Suprapubic skin (tissue), 4 donors: ENCODE data around the gene NLGN2. TPM values are rescaled to one million over a fixed set of nuclear protein-coding genes. Genes with fewer than 3 reads are reported as not detected.

Experiments used
- DNase-seq, 2 donors: peaks; one replicate each; pipeline ENCODE4 v3.0.0-alpha.2; 2019; ENCODE audit warnings: low spot score in 2 of 2
- H3K27ac ChIP-seq: fragments of 200-600 bp; sonication (generic); one replicate; pipeline ENCODE4 v1.5.1; 2019
- H3K27me3 ChIP-seq: fragments of 200-600 bp; sonication (generic); one replicate; pipeline ENCODE4 v1.5.1; 2019
- H3K36me3 ChIP-seq: fragments of 200-600 bp; sonication (generic); one replicate; pipeline ENCODE4 v1.5.1; 2019
- H3K4me1 ChIP-seq: fragments of 200-600 bp; sonication (generic); one replicate; pipeline ENCODE4 v1.5.1; 2019
- H3K4me3 ChIP-seq: fragments of 200-600 bp; sonication (generic); one replicate; pipeline ENCODE4 v1.5.1; 2019; ENCODE audit warnings: mild to moderate bottlenecking
- H3K9me3 ChIP-seq: fragments of 200-600 bp; sonication (generic); one replicate; pipeline ENCODE4 v1.5.1; 2019
- CTCF ChIP-seq, 2 donors: fragments of 200-600 bp in 1 of 2; fragments of 450-650 bp in 1 of 2; sonication (generic) in 1 of 2; IDR thresholded peaks; one replicate each; pipeline ENCODE4 v1.5.1; 2016 to 2019; ENCODE audit warnings: antibody characterized with exemption in 2 of 2, mild to moderate bottlenecking in 1 of 2, moderate library complexity in 1 of 2
- EP300 ChIP-seq: sonication (generic); formaldehyde crosslinking; IDR thresholded peaks from one replicate; pipeline ENCODE4 v1.6.1; 2017; ENCODE audit warnings: antibody characterized with exemption
- POLR2A ChIP-seq, 2 donors: fragments of 450-650 bp; IDR thresholded peaks; one replicate each; pipeline ENCODE4 v1.6.1; 2017; ENCODE audit warnings: antibody characterized with exemption in 2 of 2, mild to moderate bottlenecking in 2 of 2, moderate library complexity in 2 of 2
- POLR2AphosphoS5 ChIP-seq, 3 donors: sonication (generic); formaldehyde crosslinking; IDR thresholded peaks; one replicate each; pipeline ENCODE4 v1.6.1; 2017; ENCODE audit warnings: antibody characterized with exemption in 3 of 3
- WGBS: methylation state at CpG from one replicate; pipeline ENCODE4 v1.1.5; 2018; 5-methylcytosine and 5-hydroxymethylcytosine counted together
- total RNA-seq, 4 donors: library from RNA; depleted of rRNA; stranded (reverse); fragments of >200 nt; gene quantifications; one replicate each; pipeline ENCODE4 v1.1.0, GENCODE V29; 2016

NLGN2 gene
- total RNA-seq, 4 donors from 2014 or later, result 5.9 to 17.9 (median 8.1) TPM

GRCh38 chr17:7423679-7424078 is 16.0 kb downstream of the NLGN2 start:
- no peak for TF ChIP-seq POLR2AphosphoS5 (IDR thresholded peaks at IDR 0.05)
- TF ChIP-seq EP300, result no peak
- TF ChIP-seq POLR2A (IDR thresholded peaks at IDR 0.05), result no peak
- TF ChIP-seq CTCF (IDR thresholded peaks at IDR 0.05), result no peak
- DNase-seq, result no peak
- no peak overlapping the region for H3K4me3 ChIP-seq
- no peaks in the 10 kb centered on the region for H3K36me3 ChIP-seq
- H3K4me1 ChIP-seq, result no peaks in the 10 kb centered on the region
- H3K9me3 ChIP-seq, result no peaks in the 10 kb centered on the region
- no peaks in the 10 kb centered on the region for H3K27me3 ChIP-seq
- WGBS, result 87% methylated on average over 4 of the region's 4 CpGs
- H3K27ac ChIP-seq, result no peak overlapping the region

GRCh38 chr17:7425316-7425715 is 17.7 kb downstream of the NLGN2 start, which contains the start of gene SPEM2:
SPEM2 (plus strand) TSS chr17:7425616; CDS start chr17:7425689, 73 bp downstream.
- Histone ChIP-seq H3K27ac (no peak within 1 kb of the TSS), H3K4me3 (no peak within 1 kb of the TSS), H3K4me1 (no peaks in the 10 kb centered on the region), H3K27me3 (no peaks in the 10 kb centered on the region), H3K36me3 (no peaks in the 10 kb centered on the region), H3K9me3 (no peaks in the 10 kb centered on the region)
- no peak for TF ChIP-seq EP300
- TF ChIP-seq POLR2A (IDR thresholded peaks at IDR 0.05), result no peak
- no peak for TF ChIP-seq POLR2AphosphoS5 (IDR thresholded peaks at IDR 0.05)
- no peak for TF ChIP-seq CTCF (IDR thresholded peaks at IDR 0.05)
- no peak for DNase-seq
- WGBS, result 92% methylated on average over 6 of the region's 7 CpGs

GRCh38 chr17:7425756-7426155 is 18.1 kb downstream of the NLGN2 start:
- no peak for TF ChIP-seq POLR2AphosphoS5 (IDR thresholded peaks at IDR 0.05)
- no peak for TF ChIP-seq EP300
- TF ChIP-seq POLR2A (IDR thresholded peaks at IDR 0.05), result no peak
- no peak for TF ChIP-seq CTCF (IDR thresholded peaks at IDR 0.05)
- no peaks in the 10 kb centered on the region for H3K36me3 ChIP-seq
- H3K27ac ChIP-seq, result no peak overlapping the region
- H3K27me3 ChIP-seq, result no peaks in the 10 kb centered on the region
- H3K4me1 ChIP-seq, result no peaks in the 10 kb centered on the region
- WGBS, result 89% methylated on average over 5 of the region's 8 CpGs
- DNase-seq, result no peak
- H3K9me3 ChIP-seq, result no peaks in the 10 kb centered on the region
- H3K4me3 ChIP-seq, result no peak overlapping the region

- WGBS, result 94% methylated on average over 26 of the region's 33 CpGs
- H3K27ac ChIP-seq, result no peak overlapping the region
- DNase-seq, result no peak
- no peaks in the 10 kb centered on the region for H3K4me1 ChIP-seq
- no peaks in the 10 kb centered on the region for H3K36me3 ChIP-seq
- no peak for TF ChIP-seq CTCF (IDR thresholded peaks at IDR 0.05)
- TF ChIP-seq POLR2AphosphoS5 (IDR thresholded peaks at IDR 0.05), result no peak
- TF ChIP-seq EP300, result no peak
- no peak for TF ChIP-seq POLR2A (IDR thresholded peaks at IDR 0.05)
- no peaks in the 10 kb centered on the region for H3K9me3 ChIP-seq
- H3K27me3 ChIP-seq, result no peaks in the 10 kb centered on the region
- no peak overlapping the region for H3K4me3 ChIP-seq
These were observed 18.7 kb downstream of the NLGN2 start for GRCh38 chr17:7426203-7426863.

- Histone ChIP-seq H3K4me1 (no peaks in the 10 kb centered on the region), H3K27me3 (no peaks in the 10 kb centered on the region), H3K4me3 (no peak overlapping the region), H3K9me3 (no peaks in the 10 kb centered on the region), H3K27ac (no peak overlapping the region), H3K36me3 (no peaks in the 10 kb centered on the region)
- TF ChIP-seq POLR2AphosphoS5 (IDR thresholded peaks at IDR 0.05) (no peak), POLR2A (IDR thresholded peaks at IDR 0.05) (no peak), CTCF (IDR thresholded peaks at IDR 0.05) (no peak), EP300 (no peak)
- 97% methylated on average over 9 of the region's 29 CpGs for WGBS
- no peak for DNase-seq
These were observed 19.3 kb downstream of the NLGN2 start for GRCh38 chr17:7426896-7427489.
